NCI-H82 treated with DMSO at 0.1 percent for 48 hours (cell line): ENCODE results near the gene KCNC4.
A peak's percentile ranks its signal among the peaks of the same experiment; 100 is the strongest.

Experiments
- DNase-seq: peaks from one replicate; lab custom pipeline; 2025; ENCODE audit not compliant: unreplicated experiment; lab: John Stamatoyannopoulos, UW

KCNC4 gene

DNA sequence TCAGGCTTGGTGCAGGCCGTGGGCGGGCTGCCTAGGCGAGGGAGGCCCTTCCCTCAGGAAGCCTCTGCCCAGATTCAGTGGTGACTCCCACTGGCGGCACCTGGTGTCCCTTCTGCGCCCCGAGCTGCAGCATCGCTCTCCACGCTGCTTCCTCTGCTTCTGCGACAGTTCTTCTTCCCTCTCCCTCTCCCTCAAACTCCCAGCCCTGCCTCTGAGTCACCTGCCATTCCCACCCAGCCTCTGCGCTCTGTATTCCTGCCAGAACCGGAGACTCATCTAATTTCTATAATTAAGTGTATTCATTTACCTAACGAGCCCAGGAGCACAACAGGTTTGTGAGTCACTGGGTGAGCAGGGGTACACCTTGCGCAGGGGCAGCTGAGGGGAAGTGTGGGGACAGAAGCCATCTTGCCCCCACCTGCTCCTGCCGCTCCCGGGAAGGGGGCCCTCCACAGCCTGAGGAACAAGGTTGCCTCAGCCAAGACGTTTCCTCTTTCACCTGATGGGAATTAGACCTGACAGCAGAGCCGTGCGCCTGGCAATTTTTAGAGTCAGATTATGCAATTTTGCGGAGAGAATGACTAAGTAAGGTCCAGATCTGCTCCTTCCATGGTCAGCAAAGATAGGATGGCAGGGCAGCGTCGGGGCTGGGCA lies 19.4 kb downstream of the KCNC4 start:
- DNase-seq, result no peak

GRCh38 chr1:110230381-110231199 lies 20.5 kb downstream of the KCNC4 start:
- no peak for DNase-seq

DNA sequence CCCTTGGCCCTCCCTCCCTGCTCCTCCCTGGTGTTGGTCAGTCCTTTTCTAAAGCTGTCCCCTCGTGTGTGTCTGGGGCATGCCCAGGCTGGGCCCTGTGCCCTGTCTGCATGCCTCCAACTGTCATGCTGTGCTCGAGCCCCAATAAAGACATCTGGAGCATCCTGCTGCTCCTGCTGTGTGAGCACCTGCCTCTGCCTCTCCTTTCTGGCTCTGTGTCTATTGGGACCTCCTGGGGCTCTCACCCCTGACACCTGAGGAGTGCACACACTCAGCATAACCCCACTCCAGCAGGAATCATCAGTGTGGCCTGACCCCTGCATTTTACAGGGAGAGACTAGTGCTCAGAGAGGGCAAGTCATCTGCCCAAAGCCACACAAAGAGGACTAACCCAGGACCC lies 23.7 kb downstream of the KCNC4 start:
- DNase-seq, result no peak

DNA sequence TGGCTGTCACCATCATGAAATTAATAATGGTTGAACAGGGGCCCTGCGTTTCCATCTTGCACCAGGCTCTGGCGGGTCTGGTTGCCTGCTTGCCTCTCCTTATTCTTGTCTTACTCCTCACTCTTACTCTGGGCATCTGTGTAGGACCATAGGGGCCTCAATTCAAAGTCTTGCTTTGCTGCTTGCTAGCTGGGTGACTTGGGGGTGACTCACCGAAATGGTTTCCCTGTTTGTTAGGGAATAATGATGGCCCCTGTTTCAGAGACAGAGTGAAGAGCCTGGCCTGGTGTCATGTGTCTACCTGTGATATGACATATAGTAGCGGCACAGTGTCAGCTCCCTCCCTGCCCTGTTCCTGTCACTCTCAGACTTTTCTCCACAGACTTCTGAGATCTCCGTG lies 24.6 kb downstream of the KCNC4 start:
- DNase-seq, result no peak

DNA sequence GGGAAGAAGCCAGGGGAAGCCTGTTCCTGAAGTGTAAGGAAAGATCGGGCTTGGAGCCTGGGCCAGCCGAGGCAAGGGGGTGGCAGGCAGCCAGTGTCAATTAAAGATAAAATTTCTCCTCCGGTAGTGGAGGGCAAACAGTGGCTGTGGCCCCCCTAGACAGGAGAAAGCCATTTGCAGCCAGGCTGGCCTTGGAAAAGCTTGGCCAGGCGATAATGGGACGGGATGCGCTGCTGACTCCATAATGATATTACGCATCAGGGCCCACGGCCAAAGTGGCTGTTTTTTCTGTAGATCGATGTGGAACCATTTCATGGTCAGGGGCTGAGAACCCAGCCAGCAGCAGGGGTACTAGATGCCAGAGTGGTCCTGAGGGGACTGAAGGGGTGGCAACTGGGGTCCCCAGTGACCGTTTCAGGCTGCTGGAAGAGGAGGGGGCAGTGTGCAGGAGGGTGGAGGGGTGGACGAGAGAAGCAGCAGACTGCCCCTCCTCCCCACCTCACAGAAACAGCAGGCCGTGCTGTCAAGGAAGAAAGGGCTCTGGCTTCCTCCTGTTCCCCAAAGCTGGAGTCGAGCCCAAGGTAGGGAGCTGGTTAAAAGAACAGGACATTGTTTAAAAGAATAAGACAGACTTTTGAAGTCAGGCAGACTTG lies 25.2 kb downstream of the KCNC4 start:
- DNase-seq, result no peak

DNA sequence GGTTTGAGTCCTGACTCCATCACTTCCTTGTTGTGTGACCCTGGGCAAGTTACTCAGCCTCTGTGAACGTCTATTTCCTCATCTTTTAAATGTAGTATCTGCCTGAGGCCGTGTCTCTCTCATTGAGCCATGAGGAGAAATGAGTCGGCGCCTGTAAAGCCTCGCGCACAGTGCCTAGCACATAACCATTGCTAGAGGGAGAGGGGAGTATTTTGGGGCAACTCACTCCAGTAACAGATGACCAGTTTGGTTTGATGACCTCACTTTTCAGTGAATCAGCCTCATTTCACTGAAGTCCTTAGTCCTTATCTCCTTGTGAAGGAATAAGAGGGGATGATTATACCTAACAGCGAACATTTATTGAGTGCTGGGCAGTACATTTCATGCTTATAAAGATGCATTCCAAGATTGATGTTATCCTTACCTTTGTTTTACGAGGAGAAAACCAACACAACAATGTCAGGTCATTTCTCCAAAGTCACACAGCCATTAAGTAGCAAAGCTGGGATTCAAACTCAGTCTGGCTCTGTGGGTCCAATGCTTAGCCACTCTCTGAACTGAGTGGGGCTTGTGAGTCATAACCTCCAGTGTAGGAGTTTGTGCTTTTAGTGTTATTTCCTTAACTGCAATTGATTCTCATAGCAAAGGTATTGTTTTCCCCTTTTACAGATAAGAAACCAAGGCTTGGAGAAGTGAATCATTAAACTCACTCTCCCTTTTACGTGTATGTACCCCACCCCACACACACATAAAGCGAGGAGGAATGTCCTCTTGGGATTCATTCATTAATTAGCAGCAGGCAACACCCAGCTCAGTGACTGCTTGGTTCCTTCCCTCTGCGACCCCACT lies 25.9 kb downstream of the KCNC4 start:
- DNase-seq, result no peak

GRCh38 chr1:110237386-110238152 lies 27.5 kb downstream of the KCNC4 start:
- DNase-seq, result no peak

GRCh38 chr1:110239441-110240430 lies 29.6 kb downstream of the KCNC4 start:
- DNase-seq, result no peak

- no peak for DNase-seq
These were observed 30.5 kb downstream of the KCNC4 start for GRCh38 chr1:110240476-110241210.

- no peak for DNase-seq
These were observed 31.4 kb downstream of the KCNC4 start for GRCh38 chr1:110241516-110241915.

DNA sequence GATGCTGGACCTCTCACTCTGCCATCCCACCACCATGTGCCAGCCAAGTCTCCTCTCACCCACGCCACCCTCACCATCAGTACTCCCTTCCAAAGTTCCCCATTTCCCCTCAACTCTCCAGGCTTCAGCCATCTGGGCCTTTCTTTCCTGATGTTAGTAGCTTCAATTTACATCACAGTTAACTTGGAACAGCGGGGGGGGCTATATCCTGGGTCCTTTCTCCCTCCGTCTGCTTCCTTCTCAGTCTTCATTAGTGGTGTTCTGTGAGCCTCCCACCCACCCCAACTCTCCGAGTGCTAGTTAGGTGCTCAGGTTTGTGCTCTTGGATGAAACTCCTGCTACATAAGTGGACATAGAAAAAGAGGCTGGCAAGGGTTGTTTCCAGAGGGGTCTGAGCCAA lies 31.9 kb downstream of the KCNC4 start:
- no peak for DNase-seq

DNA sequence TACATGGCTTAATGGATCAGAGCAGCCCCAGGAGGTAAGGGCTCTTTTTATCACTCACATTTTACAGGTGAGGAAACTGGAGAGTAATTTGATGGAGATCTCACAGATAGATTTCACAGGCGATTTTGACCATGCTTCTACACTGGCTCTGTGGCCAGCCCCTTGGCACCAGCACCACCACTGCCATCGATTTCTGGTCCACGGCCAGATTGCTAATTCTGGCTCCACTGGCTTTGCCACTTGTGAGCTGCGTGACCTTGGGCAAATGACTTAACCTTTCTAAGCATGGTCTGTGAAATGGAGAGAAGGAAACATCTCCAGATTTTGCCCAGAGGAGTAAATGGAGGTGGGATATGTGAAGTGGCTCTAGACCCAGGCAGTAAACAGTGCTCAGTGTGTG lies 32.6 kb downstream of the KCNC4 start:
- no peak for DNase-seq

DNA sequence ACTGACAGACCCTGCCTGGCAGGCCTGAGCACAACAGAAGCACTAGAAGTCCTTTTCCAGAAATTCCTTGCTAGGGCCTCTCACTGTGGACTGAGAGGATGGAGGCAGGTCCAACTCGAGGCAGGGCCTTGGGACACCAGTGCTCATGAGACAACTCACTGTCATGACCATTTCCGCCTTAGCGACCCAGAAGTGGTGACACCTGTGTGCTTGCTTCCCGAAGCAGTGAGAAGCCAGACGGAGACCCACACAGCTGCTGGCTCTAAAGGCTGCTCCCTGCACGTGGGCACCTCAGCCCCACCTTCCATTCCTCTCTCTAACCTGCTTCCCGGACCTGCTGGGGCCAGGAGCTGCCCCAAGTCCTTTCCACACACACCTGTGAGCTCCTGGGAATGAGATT lies 33.0 kb downstream of the KCNC4 start:
- no peak for DNase-seq

DNA sequence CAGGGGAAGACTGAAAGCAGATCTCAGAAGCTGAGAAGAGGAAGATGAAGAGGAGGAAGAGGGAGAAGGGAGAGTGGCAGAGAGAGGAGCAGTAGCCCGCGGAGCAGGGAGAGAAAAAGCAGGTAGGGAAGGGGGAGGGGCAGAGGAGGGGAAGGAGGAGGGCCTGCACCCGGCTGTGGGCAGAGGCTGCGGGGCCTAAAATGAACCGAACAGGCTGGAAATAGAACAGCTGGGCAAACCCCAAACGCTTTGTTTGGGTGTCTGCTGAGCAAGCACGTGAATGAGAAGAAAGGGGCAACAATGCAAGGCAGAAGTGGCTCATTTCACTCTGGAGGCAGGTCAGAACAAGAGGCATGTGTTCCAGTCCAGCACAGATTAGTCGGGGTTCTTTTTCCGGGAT lies 33.5 kb downstream of the KCNC4 start:
- DNase-seq, result no peak

DNA sequence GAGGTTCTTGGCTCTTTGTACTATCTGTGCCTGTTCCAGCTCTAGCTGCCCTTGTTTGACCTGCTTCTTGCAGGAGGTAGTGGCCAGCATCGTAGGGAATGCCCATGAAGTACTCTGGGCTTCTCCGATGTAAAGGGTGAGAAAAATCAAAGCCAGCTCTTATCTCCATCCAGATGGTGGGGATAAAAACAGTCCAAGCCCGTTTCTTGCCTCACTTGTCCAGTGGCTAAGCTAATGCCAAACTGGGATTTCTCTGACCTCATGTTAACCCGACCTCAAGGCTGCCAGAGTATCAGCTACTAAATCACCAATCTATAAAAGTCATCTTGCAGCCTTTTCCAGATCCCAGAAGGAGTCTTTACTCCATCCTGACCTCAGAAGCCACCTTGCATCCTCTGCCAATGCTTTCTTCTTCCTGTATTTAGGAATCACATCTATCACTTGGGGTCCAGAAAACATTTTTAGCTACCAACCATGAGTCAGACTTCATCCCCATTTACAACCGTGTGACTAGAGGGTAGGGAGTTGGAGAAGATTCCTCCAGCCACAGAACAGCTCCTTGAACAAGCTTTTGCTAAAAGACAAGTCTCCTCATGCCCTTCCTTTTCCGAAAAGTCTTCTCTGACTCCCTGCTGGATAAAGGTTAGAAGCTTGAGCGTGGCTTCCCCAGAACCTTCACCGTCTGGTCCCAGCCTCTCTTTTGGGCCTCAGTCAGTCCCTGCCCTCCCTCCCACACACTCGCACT lies 35.9 kb downstream of the KCNC4 start:
- no peak for DNase-seq

DNA sequence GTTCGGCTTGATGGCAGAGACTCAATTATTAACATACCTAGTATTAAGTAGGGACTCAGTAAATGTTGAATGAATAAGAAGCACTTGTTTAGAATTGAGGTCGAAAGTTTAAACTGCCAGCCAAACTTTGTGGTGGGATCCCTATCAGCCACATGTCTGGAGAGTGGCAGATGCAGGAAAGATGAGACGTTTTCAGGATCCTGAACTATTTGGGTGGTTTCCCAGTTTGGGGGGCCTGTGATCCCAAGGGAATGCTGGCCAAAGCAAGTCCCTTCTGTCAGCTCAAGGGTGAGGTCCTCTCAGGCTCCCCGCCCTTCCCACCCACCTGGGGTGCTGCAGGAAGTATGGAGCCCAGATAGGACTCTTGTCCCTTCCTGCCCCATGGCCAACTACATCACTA lies 38.6 kb downstream of the KCNC4 start:
- DNase-seq, result no peak

- no peak for DNase-seq
These were observed 39.1 kb downstream of the KCNC4 start for GRCh38 chr1:110249256-110249655.

DNA sequence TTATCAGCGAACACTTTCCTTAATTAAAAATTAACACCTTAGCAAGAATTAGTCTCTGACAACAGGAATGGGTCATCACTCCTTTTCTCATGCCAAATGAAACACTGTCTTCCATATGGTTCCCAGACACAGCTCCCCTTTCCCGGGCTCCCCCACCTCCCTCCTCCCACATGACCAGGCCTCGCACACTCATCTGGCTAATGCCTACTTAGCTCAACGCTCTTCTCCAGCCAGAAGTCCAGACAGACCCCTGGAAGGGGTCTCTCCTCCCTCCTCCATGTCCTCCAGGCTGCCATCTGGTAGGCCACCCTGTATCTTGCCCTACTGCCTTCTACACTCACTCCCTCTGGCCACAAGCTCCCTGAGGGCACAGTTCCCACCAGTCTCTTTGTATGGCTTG lies 39.9 kb downstream of the KCNC4 start:
- peak; percentile 19 for DNase-seq
